NCI-H1105 treated with DMSO at 0.1 percent for 48 hours (cell line): ENCODE measurements around the gene HS6ST3.

Experiments used
- DNase-seq: peaks from one replicate; lab custom pipeline; 2025; lab: John Stamatoyannopoulos, UW

The HS6ST3 gene

GRCh38 chr13:96794669-96795068, 704.8 kb downstream of the HS6ST3 start:
- no peak for DNase-seq

- no peak for DNase-seq
Measured at GRCh38 chr13:96795670-96796069, 705.8 kb downstream of the HS6ST3 start.

- no peak for DNase-seq
Measured at GRCh38 chr13:96796091-96796633, 706.3 kb downstream of the HS6ST3 start.

- no peak for DNase-seq
Measured at GRCh38 chr13:96797136-96797535, 707.2 kb downstream of the HS6ST3 start.

GRCh38 chr13:96803456-96804100, 713.7 kb downstream of the HS6ST3 start:
- peak; percentile 8 for DNase-seq

GRCh38 chr13:96804174-96804573, 714.3 kb downstream of the HS6ST3 start:
- no peak for DNase-seq

GRCh38 chr13:96806746-96807145, 716.8 kb downstream of the HS6ST3 start:
- DNase-seq: no peak

- DNase-seq: no peak
Measured at GRCh38 chr13:96809366-96810096, 719.6 kb downstream of the HS6ST3 start.

GRCh38 chr13:96810104-96810503, 720.2 kb downstream of the HS6ST3 start:
- DNase-seq: no peak

- no peak for DNase-seq
Measured at GRCh38 chr13:96811049-96811448, 721.1 kb downstream of the HS6ST3 start.

GRCh38 chr13:96816261-96816660, 726.4 kb downstream of the HS6ST3 start:
- DNase-seq: no peak

- no peak for DNase-seq
Measured at GRCh38 chr13:96816874-96817273, 727.0 kb downstream of the HS6ST3 start.

GRCh38 chr13:96817336-96817941, 727.5 kb downstream of the HS6ST3 start:
- DNase-seq: peak; percentile 5

- DNase-seq: no peak
Measured at GRCh38 chr13:96819375-96819774, 729.5 kb downstream of the HS6ST3 start.

GRCh38 chr13:96821381-96821780, 731.5 kb downstream of the HS6ST3 start:
- no peak for DNase-seq

- no peak for DNase-seq
Measured at GRCh38 chr13:96821971-96822370, 732.1 kb downstream of the HS6ST3 start.

GRCh38 chr13:96822895-96823294, 733.0 kb downstream of the HS6ST3 start:
- DNase-seq: peak; percentile 0

GRCh38 chr13:96824140-96824539, 734.2 kb downstream of the HS6ST3 start:
- DNase-seq: no peak

GRCh38 chr13:96825653-96826052, 735.7 kb downstream of the HS6ST3 start:
- no peak for DNase-seq

GRCh38 chr13:96834626-96835025, 744.7 kb downstream of the HS6ST3 start:
- DNase-seq: no peak

- DNase-seq: no peak
Measured at GRCh38 chr13:96835546-96835945, 745.6 kb downstream of the HS6ST3 start.

GRCh38 chr13:96836733-96837132, 746.8 kb downstream of the HS6ST3 start:
- no peak for DNase-seq

- DNase-seq: no peak
Measured at GRCh38 chr13:96837809-96838208, 747.9 kb downstream of the HS6ST3 start.
